Measurements from ENCODE around the gene NBAS.
A peak's percentile ranks its signal among the peaks of the same experiment; 100 is the strongest.

The NBAS gene

DNA sequence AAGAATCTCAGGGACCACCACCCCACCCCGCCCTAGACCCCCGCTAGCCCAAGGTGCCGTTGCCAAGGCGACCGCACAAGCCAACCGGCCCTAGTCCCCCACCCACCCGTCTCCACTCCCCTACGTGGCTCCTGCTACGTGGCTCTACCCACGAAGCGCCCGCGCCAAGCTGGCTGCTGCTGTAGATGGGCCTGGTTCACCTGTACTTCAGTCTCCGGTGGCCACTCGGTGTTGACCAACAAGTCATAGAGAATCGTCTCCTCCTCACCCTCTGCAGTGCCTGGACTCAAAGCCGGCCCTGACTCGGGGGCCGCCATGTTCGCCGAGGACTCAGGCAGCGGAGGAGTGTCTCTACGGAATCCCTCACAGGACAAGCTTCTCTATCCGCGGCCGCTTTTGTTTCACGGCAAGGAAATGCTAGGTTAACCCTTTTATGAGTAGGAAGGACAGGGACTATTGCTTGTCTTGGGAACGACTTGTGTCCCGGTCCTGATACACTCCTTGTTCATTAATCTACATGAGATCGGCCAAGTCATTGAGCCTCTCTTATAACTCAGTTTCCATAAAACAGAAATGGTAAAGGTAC, at the start of gene NBAS:
Gene NBAS (minus strand): TSS at position 347 of the 586 bp plus-strand sequence. CDS start 30 bp downstream, at position 317.
- in situ Hi-C loops (cut with HindIII; ENCODE audit: low sequenced_read_pairs) = no loop called here
- TF ChIP-seq, protein P1, sequence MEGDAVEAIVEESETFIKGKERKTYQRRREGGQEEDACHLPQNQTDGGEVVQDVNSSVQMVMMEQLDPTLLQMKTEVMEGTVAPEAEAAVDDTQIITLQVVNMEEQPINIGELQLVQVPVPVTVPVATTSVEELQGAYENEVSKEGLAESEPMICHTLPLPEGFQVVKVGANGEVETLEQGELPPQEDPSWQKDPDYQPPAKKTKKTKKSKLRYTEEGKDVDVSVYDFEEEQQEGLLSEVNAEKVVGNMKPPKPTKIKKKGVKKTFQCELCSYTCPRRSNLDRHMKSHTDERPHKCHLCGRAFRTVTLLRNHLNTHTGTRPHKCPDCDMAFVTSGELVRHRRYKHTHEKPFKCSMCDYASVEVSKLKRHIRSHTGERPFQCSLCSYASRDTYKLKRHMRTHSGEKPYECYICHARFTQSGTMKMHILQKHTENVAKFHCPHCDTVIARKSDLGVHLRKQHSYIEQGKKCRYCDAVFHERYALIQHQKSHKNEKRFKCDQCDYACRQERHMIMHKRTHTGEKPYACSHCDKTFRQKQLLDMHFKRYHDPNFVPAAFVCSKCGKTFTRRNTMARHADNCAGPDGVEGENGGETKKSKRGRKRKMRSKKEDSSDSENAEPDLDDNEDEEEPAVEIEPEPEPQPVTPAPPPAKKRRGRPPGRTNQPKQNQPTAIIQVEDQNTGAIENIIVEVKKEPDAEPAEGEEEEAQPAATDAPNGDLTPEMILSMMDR (IDR thresholded peaks at IDR 0.05; ENCODE audit: low read depth, low read length, missing control alignments) = no peak
- DNase-seq (ENCODE audit: low read depth) = peak; percentile 68
- peak within 1 kb of the TSS; percentile 92 for H3K4me3 ChIP-seq (ENCODE audit: low read depth, low read length)

DNA sequence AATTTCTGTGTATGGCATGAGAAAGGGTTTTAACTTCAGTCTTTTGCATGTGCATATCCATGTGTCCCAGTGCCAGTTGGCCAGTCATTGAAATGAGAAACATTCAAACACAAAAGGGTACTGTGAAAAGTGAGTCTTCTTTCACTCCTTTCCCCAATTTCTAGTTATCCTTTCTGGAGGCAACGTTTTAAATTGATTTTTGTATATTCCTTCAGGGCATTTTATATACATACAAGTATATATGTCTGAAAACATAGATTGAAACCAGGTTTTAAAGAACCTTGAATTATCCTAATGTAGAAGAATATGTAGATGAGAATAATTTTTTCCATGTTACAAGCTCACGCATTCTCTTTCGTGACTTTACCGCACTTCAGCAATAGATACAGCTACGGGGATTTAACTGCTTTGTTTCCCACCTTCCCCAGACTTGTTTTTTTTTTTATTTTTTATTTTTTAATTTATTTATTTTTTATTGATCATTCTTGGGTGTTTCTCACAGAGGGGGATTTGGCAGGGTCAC, 49.4 kb upstream of the NBAS start:
- no peak overlapping the region for H3K4me3 ChIP-seq (ENCODE audit: low read depth, low read length)
- in situ Hi-C loops (cut with HindIII; ENCODE audit: low sequenced_read_pairs) = no loop called here
- TF ChIP-seq, protein P1 (IDR thresholded peaks at IDR 0.05; ENCODE audit: low read depth, low read length, missing control alignments) = no peak
- no peak for DNase-seq (ENCODE audit: low read depth)

DNA sequence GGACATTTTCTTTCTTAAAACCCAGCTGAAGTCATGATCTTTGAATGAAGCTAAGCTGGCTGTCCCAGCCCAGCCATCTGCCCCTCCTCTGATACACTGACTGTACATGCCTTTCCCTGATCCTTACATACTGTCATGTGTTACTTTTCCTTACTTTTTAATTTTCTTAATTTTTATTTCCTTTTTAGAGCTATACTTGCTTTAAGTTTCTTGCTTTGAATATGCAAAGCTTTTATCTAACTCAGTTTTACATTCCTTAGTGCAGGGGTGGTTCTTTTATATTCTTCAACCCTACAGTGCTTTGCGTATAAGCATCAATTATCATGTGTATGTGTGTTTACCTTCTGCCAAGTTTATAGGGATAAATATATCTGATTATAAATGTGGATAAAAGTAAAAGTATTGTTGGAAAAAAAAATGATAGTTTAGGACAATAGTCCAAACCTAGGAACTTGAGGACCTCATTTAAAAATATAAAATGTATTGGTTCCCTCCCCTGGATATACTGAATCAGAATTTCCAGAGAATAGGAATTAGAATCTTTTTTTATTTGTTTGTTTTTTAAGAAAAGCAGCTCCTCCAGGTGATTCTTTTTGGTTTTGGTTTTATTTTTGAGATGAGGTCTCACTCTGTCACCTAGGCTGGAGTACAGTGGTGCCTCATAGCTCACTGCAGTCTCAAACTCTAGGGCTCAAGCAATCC, 48.4 kb upstream of the NBAS start:
- TF ChIP-seq, protein P1 (IDR thresholded peaks at IDR 0.05; ENCODE audit: low read depth, low read length, missing control alignments) = no peak
- in situ Hi-C loops (cut with HindIII; ENCODE audit: low sequenced_read_pairs) = no loop called here

DNA sequence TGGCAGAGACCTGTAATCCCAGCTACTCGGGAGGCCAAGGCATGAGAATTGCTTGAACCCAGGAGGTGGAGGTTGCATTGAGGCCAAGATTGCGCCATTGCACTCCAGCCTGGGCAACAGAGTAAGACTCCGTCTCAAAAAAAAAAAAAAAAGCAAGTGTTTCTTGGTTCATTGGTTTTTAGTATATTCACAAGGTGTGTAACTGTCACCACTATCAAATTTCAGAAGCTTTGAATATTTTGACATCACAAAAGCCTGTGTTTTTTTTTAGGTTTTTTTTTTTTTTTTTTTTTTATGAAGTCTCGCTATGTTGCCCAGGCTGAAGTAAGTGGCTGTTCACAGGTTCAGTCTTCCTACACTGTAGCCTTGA, 47.2 kb upstream of the NBAS start:
- in situ Hi-C loops (cut with HindIII; ENCODE audit: low sequenced_read_pairs) = no loop called here
- TF ChIP-seq, protein P1 (IDR thresholded peaks at IDR 0.05; ENCODE audit: low read depth, low read length, missing control alignments) = no peak
- DNase-seq (ENCODE audit: low read depth) = no peak
- no peak overlapping the region for H3K4me3 ChIP-seq (ENCODE audit: low read depth, low read length)

More for the DNA sequence above, 48.4 kb upstream of the NBAS start:
- no peak for DNase-seq (ENCODE audit: low read depth)
- H3K4me3 ChIP-seq (ENCODE audit: low read depth, low read length) = no peak overlapping the region

DNA sequence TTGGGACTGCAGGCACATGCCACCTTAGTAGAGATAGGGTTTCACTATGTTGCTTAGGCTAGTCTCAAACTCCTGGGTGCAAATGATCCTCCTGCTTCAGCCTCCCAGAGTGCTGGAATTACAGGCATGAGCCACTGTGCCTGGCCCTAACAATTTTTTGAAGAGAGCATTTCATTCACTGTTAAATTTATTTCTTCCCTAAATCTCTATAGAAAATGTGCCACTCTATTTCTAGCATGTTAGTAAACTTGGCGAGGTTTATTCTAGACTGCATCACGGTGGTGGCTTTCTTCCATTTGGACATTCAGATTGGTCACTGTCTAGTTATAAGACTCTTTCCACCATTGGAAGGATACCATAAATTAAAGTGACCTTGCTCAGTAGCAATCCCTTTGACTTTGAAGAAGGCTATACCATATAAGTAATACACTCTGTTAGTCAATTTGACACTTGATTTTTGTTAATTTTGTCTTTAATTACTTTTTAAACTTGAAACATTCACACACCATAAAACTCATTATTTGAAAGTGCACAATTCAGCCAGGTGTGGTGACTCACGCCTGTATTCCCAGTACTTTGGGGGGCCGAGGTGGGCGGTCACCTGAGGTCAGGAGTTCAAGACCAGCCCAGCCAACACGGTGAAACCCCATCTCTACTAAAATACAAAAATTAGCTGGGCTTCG, 46.7 kb upstream of the NBAS start:
- in situ Hi-C loops (cut with HindIII; ENCODE audit: low sequenced_read_pairs) = no loop called here
- H3K4me3 ChIP-seq (ENCODE audit: low read depth, low read length) = no peak overlapping the region
- TF ChIP-seq, protein P1 (IDR thresholded peaks at IDR 0.05; ENCODE audit: low read depth, low read length, missing control alignments) = no peak
- DNase-seq (ENCODE audit: low read depth) = no peak
